GM21576 (cell line): ENCODE results near the gene MAPK10.
"Not testable (repeated sequence)": the region's sequence is repeated elsewhere in the genome, so short reads cannot be mapped to it uniquely, and the experiment has no call there.

Experiments used
- ATAC-seq: cut with Tn5 transposase; IDR thresholded peaks from one replicate; pipeline ENCODE4 v1.9.1; 2021; ENCODE audit warnings: mild to moderate bottlenecking, moderate library complexity; ENCODE audit not compliant: unreplicated experiment

Gene MAPK10

GRCh38 chr4:85995361-85995760 lies 364.5 kb downstream of the MAPK10 start:
- peak; percentile 41 for ATAC-seq

- no peak for ATAC-seq
Measured at GRCh38 chr4:85994576-85994975, 365.3 kb downstream of the MAPK10 start.

- no peak for ATAC-seq
Measured at GRCh38 chr4:85993641-85994040, 366.2 kb downstream of the MAPK10 start.

- ATAC-seq: no peak
Measured at GRCh38 chr4:85986266-85986665, 373.6 kb downstream of the MAPK10 start.

- ATAC-seq: peak; percentile 94
Measured at GRCh38 chr4:85979276-85979675, 380.6 kb downstream of the MAPK10 start.

- ATAC-seq: no peak
Measured at GRCh38 chr4:85970535-85970934, 389.3 kb downstream of the MAPK10 start.

- ATAC-seq: no peak
Measured at GRCh38 chr4:85968945-85969819, 390.7 kb downstream of the MAPK10 start.

GRCh38 chr4:85967872-85968271 lies 392.0 kb downstream of the MAPK10 start:
- ATAC-seq: no peak

- ATAC-seq: no peak
Measured at GRCh38 chr4:85966373-85966772, 393.5 kb downstream of the MAPK10 start.

GRCh38 chr4:85965529-85965928 lies 394.3 kb downstream of the MAPK10 start:
- ATAC-seq: no peak

- ATAC-seq: not testable (repeated sequence)
Measured at GRCh38 chr4:85965017-85965416, 394.8 kb downstream of the MAPK10 start.

GRCh38 chr4:85964298-85964697 lies 395.6 kb downstream of the MAPK10 start:
- no peak for ATAC-seq

GRCh38 chr4:85963231-85963630 lies 396.6 kb downstream of the MAPK10 start:
- ATAC-seq: no peak

- ATAC-seq: no peak
Measured at GRCh38 chr4:85961887-85962286, 398.0 kb downstream of the MAPK10 start.

GRCh38 chr4:85956293-85956945 lies 403.4 kb downstream of the MAPK10 start:
- ATAC-seq: no peak

GRCh38 chr4:85955620-85956292 lies 404.1 kb downstream of the MAPK10 start:
- no peak for ATAC-seq

- ATAC-seq: no peak
Measured at GRCh38 chr4:85953651-85954018, 406.2 kb downstream of the MAPK10 start.

GRCh38 chr4:85952972-85953650 lies 406.7 kb downstream of the MAPK10 start:
- ATAC-seq: no peak

- no peak for ATAC-seq
Measured at GRCh38 chr4:85952528-85952927, 407.3 kb downstream of the MAPK10 start.

GRCh38 chr4:85951099-85951498 lies 408.8 kb downstream of the MAPK10 start:
- ATAC-seq: no peak

- ATAC-seq: no peak
Measured at GRCh38 chr4:85946821-85947220, 413.0 kb downstream of the MAPK10 start.
